HL-60 (cell line): ENCODE results near the gene OTOP3.

Source experiments
- POLR2AphosphoS5 ChIP-seq: IDR thresholded peaks from 2 replicates; pipeline ENCODE4 v1.6.1; 2012; ENCODE audit warnings: low read depth
- SPI1 ChIP-seq: IDR thresholded peaks from 2 replicates; pipeline ENCODE4 v1.6.1; 2012; ENCODE audit warnings: low read depth, mild to moderate bottlenecking, borderline replicate concordance
- TF ChIP-seq, protein P1 (sequence below): IDR thresholded peaks from one replicate; pipeline ENCODE4 v1.5.1; 2011; ENCODE audit warnings: low read length, control low read depth, inconsistent platforms; ENCODE audit not compliant: insufficient read depth
- TF ChIP-seq, protein P2 (sequence below): IDR thresholded peaks from 2 replicates; pipeline ENCODE4 v1.6.1; 2012; ENCODE audit warnings: low read depth; ENCODE audit not compliant: insufficient replicate concordance

GRCh38 chr17:74930535-74931036 is 5.1 kb upstream of the OTOP3 start:
- TF ChIP-seq, protein P1, sequence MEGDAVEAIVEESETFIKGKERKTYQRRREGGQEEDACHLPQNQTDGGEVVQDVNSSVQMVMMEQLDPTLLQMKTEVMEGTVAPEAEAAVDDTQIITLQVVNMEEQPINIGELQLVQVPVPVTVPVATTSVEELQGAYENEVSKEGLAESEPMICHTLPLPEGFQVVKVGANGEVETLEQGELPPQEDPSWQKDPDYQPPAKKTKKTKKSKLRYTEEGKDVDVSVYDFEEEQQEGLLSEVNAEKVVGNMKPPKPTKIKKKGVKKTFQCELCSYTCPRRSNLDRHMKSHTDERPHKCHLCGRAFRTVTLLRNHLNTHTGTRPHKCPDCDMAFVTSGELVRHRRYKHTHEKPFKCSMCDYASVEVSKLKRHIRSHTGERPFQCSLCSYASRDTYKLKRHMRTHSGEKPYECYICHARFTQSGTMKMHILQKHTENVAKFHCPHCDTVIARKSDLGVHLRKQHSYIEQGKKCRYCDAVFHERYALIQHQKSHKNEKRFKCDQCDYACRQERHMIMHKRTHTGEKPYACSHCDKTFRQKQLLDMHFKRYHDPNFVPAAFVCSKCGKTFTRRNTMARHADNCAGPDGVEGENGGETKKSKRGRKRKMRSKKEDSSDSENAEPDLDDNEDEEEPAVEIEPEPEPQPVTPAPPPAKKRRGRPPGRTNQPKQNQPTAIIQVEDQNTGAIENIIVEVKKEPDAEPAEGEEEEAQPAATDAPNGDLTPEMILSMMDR: no peak
- TF ChIP-seq, protein P2, sequence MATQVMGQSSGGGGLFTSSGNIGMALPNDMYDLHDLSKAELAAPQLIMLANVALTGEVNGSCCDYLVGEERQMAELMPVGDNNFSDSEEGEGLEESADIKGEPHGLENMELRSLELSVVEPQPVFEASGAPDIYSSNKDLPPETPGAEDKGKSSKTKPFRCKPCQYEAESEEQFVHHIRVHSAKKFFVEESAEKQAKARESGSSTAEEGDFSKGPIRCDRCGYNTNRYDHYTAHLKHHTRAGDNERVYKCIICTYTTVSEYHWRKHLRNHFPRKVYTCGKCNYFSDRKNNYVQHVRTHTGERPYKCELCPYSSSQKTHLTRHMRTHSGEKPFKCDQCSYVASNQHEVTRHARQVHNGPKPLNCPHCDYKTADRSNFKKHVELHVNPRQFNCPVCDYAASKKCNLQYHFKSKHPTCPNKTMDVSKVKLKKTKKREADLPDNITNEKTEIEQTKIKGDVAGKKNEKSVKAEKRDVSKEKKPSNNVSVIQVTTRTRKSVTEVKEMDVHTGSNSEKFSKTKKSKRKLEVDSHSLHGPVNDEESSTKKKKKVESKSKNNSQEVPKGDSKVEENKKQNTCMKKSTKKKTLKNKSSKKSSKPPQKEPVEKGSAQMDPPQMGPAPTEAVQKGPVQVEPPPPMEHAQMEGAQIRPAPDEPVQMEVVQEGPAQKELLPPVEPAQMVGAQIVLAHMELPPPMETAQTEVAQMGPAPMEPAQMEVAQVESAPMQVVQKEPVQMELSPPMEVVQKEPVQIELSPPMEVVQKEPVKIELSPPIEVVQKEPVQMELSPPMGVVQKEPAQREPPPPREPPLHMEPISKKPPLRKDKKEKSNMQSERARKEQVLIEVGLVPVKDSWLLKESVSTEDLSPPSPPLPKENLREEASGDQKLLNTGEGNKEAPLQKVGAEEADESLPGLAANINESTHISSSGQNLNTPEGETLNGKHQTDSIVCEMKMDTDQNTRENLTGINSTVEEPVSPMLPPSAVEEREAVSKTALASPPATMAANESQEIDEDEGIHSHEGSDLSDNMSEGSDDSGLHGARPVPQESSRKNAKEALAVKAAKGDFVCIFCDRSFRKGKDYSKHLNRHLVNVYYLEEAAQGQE: no peak
- TF ChIP-seq POLR2AphosphoS5: no peak
- no peak for TF ChIP-seq SPI1
